Epidermal melanocyte (primary cell): Measurements from ENCODE around the gene AKR7A3.
"Not testable (repeated sequence)": the region's sequence is repeated elsewhere in the genome, so short reads cannot be mapped to it uniquely, and the experiment has no call there.

Source experiments
- DNase-seq: peaks from one replicate; pipeline ENCODE4 v3.0.0; 2011; ENCODE audit warnings: low spot score; ENCODE audit not compliant: insufficient read length

Gene AKR7A3

DNA sequence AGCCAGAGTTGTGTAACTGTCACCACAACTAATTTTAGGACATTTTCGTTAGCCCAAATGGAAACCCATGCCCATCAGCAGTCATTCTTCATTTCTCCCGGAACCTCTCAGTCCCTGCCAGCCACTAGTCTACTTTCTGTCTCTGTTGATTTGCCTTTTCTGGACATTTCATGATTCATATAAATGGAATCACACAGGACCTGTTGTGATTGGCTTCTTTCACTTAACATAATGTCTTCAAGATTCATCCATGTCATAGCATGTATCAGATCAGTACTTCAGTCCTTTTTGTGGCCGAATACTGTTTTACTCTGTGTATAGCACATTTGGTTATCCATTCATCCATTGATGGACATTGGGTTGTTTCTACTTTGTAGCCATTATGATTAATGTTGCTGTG lies 30.6 kb upstream of the AKR7A3 start:
- DNase-seq, result no peak

DNA sequence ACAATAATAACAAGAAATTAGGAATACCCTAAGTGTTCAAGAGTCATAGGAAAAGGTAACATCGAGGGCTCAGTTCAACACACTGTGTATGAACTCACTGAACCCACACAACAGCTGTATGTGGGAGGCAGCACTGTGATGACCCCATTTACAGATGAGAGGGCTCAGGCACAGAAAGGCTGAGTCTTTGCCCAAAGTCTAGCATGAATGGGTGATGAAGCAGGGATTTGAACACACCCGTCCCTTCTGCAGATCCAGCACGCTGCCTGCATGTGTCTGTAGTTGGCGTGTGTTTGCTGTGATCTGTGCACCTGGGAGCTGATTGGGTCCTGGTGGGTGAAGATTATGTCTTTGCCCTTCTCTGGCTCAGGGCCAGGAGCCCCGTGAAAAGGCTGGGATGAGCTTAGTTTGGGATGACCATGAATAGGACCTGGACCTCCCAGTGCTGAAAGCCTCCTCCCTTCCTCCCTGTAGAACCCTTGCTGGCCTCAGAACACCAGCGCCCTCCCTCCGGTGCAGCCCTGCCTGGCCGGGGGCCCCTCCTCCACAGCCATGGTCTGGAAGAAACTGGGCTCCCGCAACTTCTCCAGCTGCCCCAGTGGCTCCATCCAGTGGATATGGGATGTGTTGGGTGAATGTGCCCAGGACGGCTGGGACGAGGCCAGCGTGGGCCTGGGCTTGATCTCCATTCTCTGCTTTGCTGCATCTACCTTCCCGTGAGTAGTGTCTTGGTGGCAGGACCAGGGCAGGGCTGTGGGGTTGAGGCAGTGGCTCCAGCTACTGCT lies 28.7 kb upstream of the AKR7A3 start:
- DNase-seq, result no peak

DNA sequence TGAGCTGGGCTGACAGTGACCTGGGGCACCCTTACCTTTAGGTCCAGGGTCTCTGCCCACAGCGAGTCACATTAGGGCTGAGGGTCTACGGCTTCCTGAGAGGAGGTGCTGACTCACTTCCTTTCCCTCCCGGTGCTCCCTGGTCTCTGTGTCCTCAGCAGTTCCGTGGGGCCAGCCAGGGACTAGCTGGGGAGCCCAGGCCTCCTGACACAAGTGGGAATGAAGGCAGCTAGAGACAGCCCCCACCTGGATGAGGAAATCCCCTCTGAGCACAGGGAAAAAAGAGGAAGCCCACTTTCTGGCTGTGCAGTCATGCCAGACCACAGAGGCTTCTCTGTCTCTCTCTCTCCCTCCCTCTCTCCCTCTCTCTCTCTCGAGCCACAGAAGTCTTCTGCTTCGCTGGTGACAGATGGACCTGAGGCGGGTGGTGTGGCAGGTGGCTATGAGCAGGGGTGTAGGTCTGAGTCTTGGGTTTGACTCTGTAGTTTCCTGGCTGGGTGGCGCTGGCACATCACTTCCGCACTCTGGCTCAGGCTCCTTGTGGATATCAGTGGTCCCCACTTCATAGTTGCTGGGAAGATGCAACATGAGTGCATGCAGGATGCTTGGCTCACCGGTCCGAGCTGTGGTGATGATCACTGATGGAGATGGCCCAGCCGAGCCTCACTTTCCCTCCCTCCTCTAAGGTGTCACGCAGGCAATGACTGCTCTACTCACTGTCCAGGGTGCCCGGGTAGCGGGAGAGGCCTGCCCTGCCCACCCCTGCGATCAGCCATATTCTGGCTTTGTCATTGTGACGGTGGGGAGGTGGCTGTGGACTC lies 27.0 kb upstream of the AKR7A3 start:
- DNase-seq, result no peak

DNA sequence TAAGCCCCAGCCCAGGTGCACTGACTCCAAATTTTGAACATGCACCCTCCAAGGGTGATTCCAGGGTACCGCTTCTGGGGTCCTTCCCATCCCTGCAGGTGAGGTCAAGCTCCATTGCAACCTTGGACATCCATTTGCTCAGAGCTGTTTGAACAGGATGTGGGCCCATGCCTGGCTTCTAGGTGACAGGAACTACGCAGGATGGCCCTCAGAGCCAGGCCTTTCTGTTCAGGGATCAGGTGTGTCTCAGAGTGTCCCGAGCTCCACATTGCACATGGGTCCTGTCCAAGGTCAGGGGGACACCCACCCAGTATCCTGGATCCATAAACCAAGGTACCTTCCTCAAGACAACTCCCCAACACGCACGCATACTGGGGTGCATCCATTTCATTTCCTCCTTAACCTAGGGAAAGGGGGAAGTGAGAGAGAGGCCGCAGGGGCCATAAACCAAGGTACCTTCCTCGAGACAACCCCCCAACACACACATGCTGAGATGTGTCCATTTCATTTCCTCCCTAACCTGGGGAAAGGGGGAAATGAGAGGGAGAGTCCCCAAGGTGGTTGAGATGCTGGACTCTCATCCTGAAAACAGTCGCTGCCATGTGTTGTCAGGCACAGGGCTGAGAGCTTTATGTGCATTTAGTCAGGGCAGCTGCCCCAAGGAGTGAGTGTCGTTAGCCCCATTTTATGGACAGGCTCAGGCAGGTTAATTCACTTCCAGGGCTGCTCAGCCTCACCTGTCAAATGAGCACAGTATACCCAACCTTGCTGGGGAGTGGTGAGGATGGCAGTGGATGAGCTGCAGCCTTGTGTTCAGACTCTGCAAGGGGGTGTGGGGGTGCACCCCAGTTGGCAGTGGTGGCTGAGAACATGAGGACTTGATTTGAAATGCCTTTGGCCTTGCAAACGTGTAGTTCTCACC lies 25.7 kb upstream of the AKR7A3 start:
- DNase-seq, result no peak

DNA sequence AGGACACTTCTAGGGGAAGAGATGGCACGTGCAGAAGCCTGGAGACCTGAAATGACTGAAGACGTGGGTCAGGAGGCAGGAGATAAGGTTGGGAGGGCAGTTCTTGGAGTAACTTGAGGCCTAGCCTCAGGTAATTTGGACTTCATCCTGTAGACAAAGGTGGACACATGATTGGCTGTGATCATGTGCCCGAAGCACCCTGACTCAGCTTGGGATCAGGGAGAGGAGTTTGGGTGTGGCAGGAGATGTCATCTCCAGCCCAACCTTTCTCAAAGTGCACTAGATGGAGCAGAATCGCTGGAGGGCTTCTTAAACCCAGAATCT lies 25.0 kb upstream of the AKR7A3 start:
- no peak for DNase-seq

DNA sequence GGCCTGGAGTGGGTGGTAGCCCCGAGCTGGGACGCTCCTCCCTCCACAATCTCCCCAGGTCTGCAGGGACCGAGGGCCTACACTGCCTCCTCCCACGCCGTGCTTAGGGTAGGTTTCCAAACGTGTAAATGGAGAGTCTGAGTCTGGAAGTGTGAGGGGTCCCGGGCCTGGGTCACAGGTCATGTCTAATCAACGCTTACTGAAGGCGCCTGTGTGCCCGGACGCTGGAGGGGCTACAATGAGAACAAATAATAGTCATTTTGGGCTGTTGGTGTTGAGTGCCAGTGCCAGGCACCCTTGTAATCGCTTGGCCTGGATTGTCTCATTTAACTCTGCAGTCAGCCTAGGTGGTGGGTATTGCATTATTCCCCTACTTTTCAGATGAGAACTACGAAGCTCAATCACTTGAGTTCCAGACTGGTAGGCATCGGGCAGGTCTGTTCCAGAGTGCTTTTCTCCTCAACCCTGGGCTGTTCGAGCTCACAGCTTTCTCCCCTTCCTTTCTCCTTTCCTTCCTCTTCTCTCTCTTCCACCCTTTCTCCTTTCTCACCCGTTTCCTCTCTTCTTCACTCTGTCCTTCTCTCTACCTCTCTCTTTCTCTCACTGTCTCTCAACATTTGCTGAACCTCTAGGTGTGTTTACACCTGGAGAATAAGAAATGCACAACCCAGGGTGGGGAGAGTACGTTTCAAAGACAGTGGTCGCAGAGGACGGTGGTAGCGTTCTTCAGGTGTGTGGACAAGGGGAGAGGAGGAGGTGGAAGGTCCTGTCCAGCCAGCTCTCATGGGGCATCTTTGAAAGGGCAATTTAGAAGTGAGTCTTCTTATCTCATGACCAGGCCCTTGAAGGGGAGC lies 24.4 kb upstream of the AKR7A3 start:
- DNase-seq, result peak; percentile 44

DNA sequence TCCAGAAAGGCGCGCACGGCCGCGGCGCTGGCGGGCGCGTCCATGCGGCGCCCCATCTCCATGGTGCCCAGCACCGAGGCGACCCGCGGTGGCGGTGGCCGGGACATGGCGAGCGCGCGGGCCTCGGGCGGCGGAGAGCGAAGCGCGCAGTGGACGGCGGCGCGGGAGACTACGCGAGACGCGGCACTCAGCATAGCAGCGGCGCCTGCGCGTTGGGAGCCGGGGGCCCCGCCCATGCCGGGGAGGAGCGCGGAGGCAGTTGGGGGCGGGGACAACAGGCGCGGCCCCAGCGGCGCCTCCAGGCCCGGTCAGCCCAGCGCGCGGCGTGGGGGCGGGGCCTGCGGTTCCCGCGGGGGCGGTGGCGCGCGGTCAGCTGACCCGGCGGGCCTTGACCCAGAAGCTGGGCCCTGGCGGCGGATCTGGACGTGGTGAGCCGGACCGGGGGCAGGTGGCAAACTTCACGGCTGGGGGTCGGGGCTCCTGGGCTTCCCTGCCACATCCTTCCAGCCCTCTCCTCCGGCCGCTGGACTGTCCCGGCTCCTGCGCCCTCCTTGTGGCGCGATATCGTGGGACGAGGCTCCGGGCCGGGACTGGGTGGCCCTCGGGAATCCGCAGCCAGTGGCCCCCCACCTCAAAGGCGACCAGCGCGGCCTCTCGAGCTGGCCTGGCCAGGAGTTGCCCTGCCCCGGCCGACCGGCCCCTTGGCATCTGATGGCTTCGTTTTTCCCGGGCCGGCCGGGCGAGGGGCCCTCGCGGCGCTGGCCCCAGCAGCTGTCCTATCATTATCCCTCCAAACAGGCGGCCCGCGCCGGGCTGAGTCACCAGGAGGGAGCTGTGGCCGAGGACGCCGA lies 23.6 kb upstream of the AKR7A3 start, which contains the start of the genes AKR7A2 and SLC66A1:
AKR7A2 (minus strand) TSS at position 214 of the 851 bp plus-strand sequence; CDS start at position 194, 20 bp downstream.
SLC66A1 (plus strand) TSS at position 396 of the 851 bp plus-strand sequence. CDS start 5,352 bp downstream, outside the sequence.
- peak; percentile 94 for DNase-seq

DNA sequence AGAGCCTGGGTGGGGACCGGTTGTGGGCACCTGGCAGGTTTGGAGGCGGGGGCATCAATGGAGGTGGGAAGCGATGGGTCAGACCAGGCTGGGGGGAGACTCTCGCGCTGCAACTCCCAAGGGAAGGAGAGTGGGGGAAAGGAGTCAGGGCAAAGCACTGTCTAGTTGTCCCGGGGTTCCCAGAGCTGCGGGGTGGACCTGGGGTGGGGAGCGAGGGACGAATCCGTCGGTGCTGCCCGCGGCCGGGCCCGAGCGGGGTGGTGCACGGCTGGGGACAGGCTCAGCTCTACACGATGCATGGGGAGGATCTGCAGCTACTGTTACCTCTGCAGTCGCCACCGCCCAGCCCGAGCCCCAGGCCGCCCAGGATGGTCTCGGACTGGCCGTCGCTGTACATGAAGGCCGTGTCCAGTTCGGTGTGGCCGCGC lies 22.9 kb upstream of the AKR7A3 start:
- DNase-seq, result no peak

DNA sequence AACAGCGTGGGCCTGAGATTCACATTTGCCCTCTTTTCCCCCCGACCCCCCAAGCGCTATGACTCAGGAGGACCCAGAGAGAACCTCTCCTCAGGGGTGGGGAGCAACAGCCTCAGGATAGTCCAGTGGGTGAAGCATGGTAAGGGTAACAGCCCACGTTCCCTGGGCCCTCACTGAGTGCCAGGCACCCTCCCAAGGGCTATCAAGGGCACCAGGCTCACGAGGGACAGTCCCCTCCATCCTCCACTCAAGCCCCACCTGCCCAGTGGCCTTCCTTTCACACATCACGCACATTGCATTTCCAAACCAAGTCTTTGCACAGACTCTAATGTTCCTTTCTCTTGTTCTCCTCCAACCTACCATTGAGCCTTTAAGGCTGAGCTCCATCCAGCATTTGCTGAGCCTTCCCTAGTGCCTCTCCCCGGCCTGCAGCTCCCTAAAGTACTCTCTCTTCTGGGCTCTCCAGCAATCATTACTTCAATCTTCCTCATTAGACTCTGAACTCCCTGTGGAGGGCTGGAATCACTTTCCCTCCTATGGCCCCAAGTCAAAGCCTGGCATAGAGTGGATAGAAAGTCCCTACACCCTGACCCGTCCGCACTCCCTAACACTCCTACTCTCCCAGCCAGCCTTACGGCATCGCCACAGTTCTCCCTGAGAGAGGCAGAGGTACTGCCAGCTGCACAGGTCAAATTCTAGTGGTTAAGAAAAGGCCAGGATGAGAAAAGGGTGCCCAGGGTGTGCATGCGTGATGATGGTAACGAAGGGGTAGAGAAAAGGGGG lies 22.3 kb upstream of the AKR7A3 start:
- no peak for DNase-seq

DNA sequence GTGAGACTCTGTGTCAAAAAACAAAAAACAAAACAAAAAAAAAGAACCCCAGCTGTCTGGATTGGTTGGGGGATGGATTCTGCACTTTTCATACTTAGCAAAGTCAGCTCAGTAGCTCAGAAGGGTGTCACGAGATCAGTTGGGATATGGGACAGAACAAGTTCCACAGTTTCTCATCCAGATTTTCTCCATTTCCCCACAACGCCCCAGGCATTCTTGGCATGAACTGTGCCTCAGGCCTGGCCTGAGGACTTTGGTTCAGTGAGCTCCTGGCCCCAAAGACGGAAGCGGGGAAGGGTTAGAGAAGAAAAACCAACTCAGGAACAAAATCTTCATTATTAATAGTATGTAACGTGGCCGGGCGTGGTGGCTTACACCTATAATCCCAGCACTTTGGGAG lies 21.5 kb upstream of the AKR7A3 start:
- DNase-seq, result no peak

DNA sequence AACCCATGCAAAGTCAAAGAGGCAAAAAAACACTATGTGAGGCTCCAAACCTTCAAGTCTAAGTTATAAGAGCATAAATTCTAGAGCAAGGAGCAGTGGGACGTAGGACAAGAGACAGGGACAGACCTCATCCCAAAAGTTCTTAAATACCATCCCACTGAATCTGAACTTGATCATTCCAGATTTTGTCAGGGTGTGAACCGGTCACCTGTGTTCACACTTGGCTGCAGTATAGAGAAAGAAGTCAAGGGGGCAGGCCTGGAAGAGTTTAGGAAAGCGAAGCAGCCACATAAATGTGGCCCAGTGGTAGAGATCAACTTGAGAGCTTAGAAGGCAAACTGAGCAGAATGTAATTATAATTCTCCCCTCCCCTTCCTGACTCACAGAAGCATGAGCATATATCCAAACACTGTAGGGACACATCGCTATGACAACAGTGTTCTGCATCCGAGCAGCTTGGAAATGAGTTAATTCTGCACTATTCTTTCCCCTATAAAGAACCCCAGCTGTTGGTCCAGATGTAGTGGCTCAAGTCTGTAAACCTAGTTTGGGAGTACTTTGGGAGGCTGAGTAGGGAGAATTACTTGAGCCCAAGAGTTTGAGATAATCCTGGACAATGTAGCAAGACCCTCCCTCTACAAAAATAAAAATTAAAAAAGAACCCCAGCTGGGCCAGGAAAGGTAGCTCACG lies 20.7 kb upstream of the AKR7A3 start:
- DNase-seq, result no peak

DNA sequence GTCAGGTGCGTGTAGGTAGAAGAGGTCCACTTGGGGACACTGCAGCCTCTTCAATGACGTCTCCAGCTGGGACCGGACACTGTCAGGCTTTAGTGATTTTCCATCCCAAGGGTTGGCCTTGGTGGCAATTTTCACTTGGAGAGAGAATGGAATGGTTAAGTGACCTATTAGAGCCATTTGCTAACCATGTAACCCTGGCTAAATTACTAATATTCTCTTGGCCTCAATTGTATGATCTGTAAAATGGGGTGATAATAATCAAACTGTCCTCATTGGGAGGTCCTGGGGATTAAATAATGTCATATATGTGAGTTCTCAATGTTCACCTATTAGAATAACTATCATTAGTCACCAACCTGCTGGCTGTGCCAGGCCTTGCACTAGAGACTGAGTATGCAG lies 19.9 kb upstream of the AKR7A3 start:
- DNase-seq, result no peak

DNA sequence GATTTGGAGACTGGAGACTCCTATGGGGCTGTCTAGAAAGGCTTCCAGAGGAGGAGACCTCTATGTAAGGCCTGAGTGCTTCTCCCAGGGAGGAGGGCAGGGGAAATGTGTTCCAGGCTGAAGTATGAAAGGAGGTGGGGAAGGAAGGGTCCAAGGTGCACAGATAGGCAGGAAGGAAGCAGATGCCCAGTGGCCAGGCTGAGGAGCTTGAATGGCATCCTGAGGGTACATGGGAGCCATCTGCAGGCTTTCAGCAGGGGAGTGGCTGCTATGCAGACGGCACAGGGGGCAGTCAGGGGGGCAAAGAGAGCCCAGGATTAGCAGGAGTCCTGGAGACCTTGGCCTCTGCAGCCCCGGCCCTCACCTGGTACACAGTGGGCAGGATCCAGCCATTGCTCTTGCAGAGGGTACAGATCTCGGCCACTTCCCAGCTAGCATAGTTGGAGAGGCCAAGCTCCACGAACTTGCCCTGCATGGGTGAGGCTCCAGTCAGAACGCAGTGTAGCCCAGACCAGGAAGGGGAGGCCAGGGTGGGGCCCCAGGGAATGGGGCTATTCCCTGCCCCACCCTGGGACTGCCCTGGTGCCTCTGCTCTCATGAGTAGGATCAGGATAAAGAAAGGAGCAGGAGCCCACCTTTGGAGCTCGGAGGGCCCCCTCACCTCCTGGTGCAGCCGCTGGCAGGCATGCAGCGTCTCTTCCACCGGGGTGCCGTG lies 19.4 kb upstream of the AKR7A3 start:
- no peak for DNase-seq

DNA sequence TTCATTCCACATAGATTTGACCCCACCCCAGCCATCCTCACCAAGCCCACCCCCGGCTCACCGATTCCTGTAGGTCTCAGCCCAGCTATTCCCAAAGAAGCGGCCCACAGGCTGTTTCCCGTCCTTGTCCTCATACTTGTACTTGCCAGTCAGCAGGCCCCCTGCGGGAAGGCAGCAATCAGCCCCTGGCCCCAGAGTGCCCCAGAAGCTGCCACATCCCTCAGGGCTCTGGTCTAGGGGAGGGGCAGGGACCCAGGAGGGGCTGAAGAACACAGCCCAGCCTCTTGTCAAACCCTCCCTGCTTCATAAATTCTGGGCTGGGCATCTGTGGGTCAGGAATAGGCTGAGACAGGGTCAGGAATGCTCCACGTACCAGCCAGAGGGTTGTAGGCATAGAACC lies 18.4 kb upstream of the AKR7A3 start:
- no peak for DNase-seq

DNA sequence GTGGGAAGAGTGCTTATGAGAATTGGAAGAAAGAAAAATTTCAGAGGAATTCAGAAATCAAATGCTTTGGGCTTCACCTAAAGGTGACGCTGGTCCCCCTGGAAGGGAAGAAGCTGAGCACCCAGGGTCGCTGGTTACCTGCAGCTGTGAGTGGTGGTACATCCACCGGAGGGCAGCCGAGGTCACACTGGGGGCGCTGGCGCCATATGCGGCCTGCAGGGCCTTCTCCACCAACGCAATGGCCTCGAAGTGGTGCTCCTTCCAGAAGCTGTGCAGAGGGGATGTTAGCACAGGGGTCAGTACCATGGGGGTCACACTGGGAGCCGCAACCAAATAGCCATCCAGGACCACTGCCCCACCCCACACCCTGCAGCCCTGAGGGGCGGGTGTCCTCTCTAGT lies 17.3 kb upstream of the AKR7A3 start:
- no peak for DNase-seq

DNA sequence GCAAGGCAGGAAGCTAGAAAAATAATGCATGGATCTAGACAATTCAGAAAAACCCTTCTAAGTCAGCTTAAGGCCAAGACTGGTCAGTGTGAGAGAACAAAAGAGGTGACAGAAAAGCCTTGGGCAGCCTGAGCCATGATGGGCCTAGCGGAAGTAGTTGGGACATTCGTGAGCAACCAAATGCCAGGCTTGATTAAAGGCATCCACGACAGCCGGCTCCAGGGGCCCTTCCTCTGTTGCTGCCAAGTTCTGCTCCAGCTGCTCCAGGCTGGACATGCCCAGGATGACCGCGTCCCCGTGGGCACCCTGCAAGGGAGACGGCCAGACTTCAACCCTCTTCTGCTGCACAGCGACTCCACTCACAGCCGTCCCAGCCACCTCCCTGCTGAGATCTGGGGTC lies 15.5 kb upstream of the AKR7A3 start:
- DNase-seq, result not testable (repeated sequence)

DNA sequence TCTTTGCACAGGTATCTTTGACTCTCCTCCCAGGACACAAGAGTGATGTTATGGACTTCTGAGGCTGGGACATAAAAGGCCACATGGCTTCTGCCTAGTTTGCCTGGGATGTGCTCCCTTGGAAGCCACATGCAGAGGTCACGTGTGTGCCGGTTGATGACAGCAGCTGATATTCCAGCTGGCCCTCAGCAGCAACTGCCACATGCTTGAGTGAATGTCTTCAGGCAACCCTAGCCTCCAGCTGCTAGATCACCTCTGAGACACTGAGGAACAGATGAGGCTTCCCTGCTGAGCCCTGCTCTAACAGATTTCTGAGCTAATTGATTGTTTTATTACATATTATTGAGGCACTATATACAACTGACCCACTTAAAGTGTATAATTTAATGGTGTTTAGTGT lies 11.6 kb upstream of the AKR7A3 start:
- DNase-seq, result no peak

DNA sequence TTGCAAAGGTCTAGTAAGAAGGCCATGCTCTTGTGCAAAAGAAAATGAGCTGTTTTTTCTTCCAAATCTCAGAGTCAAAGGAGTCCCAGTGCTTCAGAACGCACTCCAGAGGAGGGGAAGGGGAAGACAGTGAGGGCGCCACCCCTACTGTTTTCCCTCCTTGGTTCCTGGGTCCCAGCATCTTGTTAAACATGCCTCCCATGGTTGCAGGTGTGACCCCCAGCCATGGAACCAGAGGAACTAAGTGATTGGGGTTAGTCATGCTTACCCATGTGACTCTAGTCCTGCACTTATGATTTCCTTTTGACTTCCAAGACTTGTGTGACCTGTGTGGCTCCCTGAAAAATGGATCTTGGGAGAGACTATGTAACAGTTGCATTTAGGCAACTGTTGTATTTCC lies 6.1 kb upstream of the AKR7A3 start:
- no peak for DNase-seq
